Stimulated activated CD4-positive, alpha-beta T cell treated with anti-CD3 and anti-CD28 coated beads, Interleukin-4, amount 100 ng/mL, for 48 hours (primary cell): ENCODE results near the gene PGS1.

Source experiments
- DNase-seq, 2 donors: peaks; one replicate each; pipeline ENCODE4 v3.0.0-alpha.2; 2020; ENCODE audit warnings: low read depth in 2 of 2

PGS1 gene

GRCh38 chr17:78473951-78474613 is 95.6 kb downstream of the PGS1 start:
- no peak for DNase-seq
